Breast epithelium (tissue), 4 donors: Measurements from ENCODE around the gene CHRNE. TPM values are rescaled to one million over a fixed set of nuclear protein-coding genes. Genes with fewer than 3 reads are reported as not detected.
A peak's percentile ranks its signal among the peaks of the same experiment; 100 is the strongest.

Experiments
- DNase-seq, 2 donors: peaks; one replicate each; pipeline ENCODE4 v3.0.0-alpha.2; 2019; ENCODE audit warnings: low spot score in 2 of 2
- H3K27ac ChIP-seq, 2 donors: fragments of 200-600 bp; sonication (generic) in 1 of 2; one replicate each; pipeline ENCODE4 v1.5.1; 2016 to 2019; ENCODE audit warnings: mild to moderate bottlenecking in 1 of 2
- H3K27me3 ChIP-seq, 2 donors: fragments of 200-600 bp; sonication (generic) in 1 of 2; one replicate each; pipeline versions ENCODE4 v1.5.1 to v1.6.0; 2017 to 2019; ENCODE audit warnings: control low read depth in 1 of 2, mild to moderate bottlenecking in 1 of 2
- H3K36me3 ChIP-seq: fragments of 200-600 bp; one replicate; pipeline ENCODE4 v1.5.1; 2019
- H3K4me1 ChIP-seq, 2 donors: fragments of 200-600 bp; sonication (generic); one replicate each; pipeline ENCODE4 v1.5.1; 2016 to 2019; ENCODE audit warnings: control low read depth in 1 of 2
- H3K4me3 ChIP-seq, 3 donors: fragments of 200-600 bp; sonication (generic); 1 replicate in 2 of 3; 2 replicates in 1 of 3; pipeline ENCODE4 v1.5.1; 2016 to 2019; ENCODE audit warnings: mild to moderate bottlenecking in 3 of 3, moderate library complexity in 2 of 3
- H3K9me3 ChIP-seq, 2 donors: fragments of 200-600 bp; sonication (generic) in 1 of 2; one replicate each; pipeline ENCODE4 v1.5.1; 2016 to 2019; ENCODE audit warnings: control low read depth in 1 of 2
- POLR2A ChIP-seq: fragments of 450-650 bp; IDR thresholded peaks from one replicate; pipeline ENCODE4 v1.6.1; 2016; ENCODE audit warnings: antibody characterized with exemption, mild to moderate bottlenecking, moderate library complexity
- POLR2AphosphoS5 ChIP-seq, 3 donors: sonication (generic); formaldehyde crosslinking; IDR thresholded peaks; one replicate each; pipeline ENCODE4 v1.6.1; 2017; ENCODE audit warnings: antibody characterized with exemption in 3 of 3
- intact Hi-C: fragments of 100-400 bp; cut with DNase I; formaldehyde crosslinking; loops from one replicate; pipeline ENCODE4 v1.15.1; 2023; ENCODE audit warnings: low total_unique reads
- total RNA-seq, 3 donors: library from RNA; depleted of rRNA; stranded (reverse); fragments of >200 nt; gene quantifications; one replicate each; pipeline ENCODE4 v1.1.0, GENCODE V29; 2016
- TF ChIP-seq, protein P1 (sequence below), 3 donors: fragments of 450-650 bp; IDR thresholded peaks; one replicate each; pipeline ENCODE4 v1.5.1; 2016 to 2017; ENCODE audit warnings: antibody characterized with exemption in 3 of 3, mild to moderate bottlenecking in 3 of 3, moderate library complexity in 3 of 3

The CHRNE gene
- total RNA-seq, 3 donors from 2014 or later = 0.16 to 2.0 (median 0.73) TPM

GRCh38 chr17:4942760-4943508 is 40.0 kb upstream of the CHRNE start:
- no peak for DNase-seq
- intact Hi-C loops = loop anchor here (2.0 kb wide), 1 partner anchor 24 kb away; the partner anchor contains the start of gene SPAG7

DNA sequence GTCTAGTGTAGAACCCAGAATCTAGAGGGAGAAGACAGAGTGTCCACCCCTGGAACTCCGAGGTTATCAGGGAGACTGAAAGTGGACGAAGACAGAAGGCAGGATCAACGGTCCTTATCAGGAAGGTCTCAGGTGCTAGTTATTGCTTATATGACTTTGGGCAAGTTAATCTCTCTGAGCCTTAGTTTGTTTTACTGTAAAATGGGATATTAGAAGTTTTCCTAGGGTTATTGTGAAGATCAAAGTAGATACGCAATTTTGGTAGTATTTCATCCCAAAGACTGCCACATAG is 38.4 kb upstream of the CHRNE start:
- H3K36me3 ChIP-seq = no peaks in the 10 kb centered on the region
- H3K27ac ChIP-seq = peak overlapping the region; percentile 97

More at GRCh38 chr17:4942760-4943508, 40.0 kb upstream of the CHRNE start:
- Histone ChIP-seq H3K36me3 (no peaks in the 10 kb centered on the region), H3K27ac (peak overlapping the region in 1 of 2 donors; percentile 20), H3K27me3 (no peaks in the 10 kb centered on the region), H3K4me1 (peaks cover 25 to 47% of the 10 kb centered on the region in 2 donors), H3K9me3 (no peaks in the 10 kb centered on the region), H3K4me3 (no peak overlapping the region)
- TF ChIP-seq, protein P1, sequence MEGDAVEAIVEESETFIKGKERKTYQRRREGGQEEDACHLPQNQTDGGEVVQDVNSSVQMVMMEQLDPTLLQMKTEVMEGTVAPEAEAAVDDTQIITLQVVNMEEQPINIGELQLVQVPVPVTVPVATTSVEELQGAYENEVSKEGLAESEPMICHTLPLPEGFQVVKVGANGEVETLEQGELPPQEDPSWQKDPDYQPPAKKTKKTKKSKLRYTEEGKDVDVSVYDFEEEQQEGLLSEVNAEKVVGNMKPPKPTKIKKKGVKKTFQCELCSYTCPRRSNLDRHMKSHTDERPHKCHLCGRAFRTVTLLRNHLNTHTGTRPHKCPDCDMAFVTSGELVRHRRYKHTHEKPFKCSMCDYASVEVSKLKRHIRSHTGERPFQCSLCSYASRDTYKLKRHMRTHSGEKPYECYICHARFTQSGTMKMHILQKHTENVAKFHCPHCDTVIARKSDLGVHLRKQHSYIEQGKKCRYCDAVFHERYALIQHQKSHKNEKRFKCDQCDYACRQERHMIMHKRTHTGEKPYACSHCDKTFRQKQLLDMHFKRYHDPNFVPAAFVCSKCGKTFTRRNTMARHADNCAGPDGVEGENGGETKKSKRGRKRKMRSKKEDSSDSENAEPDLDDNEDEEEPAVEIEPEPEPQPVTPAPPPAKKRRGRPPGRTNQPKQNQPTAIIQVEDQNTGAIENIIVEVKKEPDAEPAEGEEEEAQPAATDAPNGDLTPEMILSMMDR (IDR thresholded peaks at IDR 0.05) = no peak
- TF ChIP-seq POLR2A (no peak), POLR2AphosphoS5 (IDR thresholded peaks at IDR 0.05) (no peak)

DNA sequence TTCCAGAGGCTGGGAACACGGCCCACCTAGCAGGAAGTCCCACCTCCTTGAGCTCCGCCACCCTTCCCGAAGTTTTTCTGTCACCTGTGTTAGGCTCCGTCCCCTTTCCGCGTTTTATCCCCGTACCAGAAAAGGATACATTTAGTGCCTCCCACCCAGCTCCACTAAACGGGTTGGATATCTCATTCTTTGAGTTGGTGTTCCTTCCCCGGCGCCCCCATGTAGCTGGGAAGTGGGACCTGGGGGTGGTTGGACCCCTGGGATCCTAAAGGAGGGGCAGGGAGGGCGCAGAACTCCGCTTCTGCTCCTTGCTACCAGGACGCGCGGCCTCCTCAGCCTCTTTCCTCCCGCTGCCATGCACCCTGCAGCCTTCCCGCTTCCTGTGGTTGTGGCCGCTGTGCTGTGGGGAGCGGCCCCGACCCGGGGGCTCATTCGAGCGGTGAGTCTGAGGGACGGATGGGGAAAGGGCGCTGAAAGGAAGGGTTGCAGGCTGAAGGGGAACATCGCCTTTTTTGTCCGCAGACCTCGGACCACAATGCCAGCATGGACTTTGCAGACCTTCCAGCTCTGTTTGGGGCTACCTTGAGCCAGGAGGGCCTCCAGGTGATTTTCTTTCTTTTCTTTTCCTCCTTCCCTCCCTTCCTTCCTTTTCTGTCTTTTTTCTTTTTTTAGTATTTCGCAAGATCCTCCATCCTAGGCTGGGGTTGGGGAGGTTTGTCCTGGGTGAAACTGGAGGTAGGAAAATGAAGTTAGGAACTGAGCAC is 37.8 kb upstream of the CHRNE start:
- H3K4me1 ChIP-seq = peaks cover 19 to 36% of the 10 kb centered on the region in 2 donors

More for the DNA sequence above, 38.4 kb upstream of the CHRNE start:
- peak overlapping the region; percentile 83 to 85 (median 83) for H3K4me3 ChIP-seq
- no peak for DNase-seq
- no peaks in the 10 kb centered on the region for H3K9me3 ChIP-seq
- H3K27me3 ChIP-seq = no peaks in the 10 kb centered on the region
- intact Hi-C loops = no loop called here
- TF ChIP-seq, protein P1 (IDR thresholded peaks at IDR 0.05) = no peak
- TF ChIP-seq POLR2A = no peak
- no peak for TF ChIP-seq POLR2AphosphoS5 (IDR thresholded peaks at IDR 0.05)
- H3K4me1 ChIP-seq = peaks cover 24 to 41% of the 10 kb centered on the region in 2 donors

GRCh38 chr17:4939796-4940554 is 37.1 kb upstream of the CHRNE start, which contains the start of the genes RNF167 and SLC25A11:
Gene RNF167, plus strand, starts transcription at chr17:4940268. Its CDS starts 642 bp downstream, at chr17:4940910.
Gene SLC25A11, minus strand, starts transcription at chr17:4940046. Its CDS starts 136 bp downstream, at chr17:4939910.
- peaks cover 17 to 29% of the 10 kb centered on the region in 2 donors for H3K4me1 ChIP-seq
- H3K9me3 ChIP-seq = no peaks in the 10 kb centered on the region
- DNase-seq = peak; percentile 95 to 97
- H3K27ac ChIP-seq = peak within 1 kb of the TSS; percentile 97
- H3K36me3 ChIP-seq = no peaks in the 10 kb centered on the region
- H3K4me3 ChIP-seq = peak within 1 kb of the TSS; percentile 83 to 85 (median 83)
- TF ChIP-seq POLR2A = no peak
- TF ChIP-seq, protein P1 (IDR thresholded peaks at IDR 0.05) = no peak
- peak; percentile 73 to 82 (median 76) for TF ChIP-seq POLR2AphosphoS5 (IDR thresholded peaks at IDR 0.05)
- H3K27me3 ChIP-seq = no peaks in the 10 kb centered on the region
- intact Hi-C loops = no loop called here

More for the DNA sequence above, 37.8 kb upstream of the CHRNE start:
- no peak for TF ChIP-seq POLR2AphosphoS5 (IDR thresholded peaks at IDR 0.05)
- intact Hi-C loops = no loop called here
- Histone ChIP-seq H3K27me3 (no peaks in the 10 kb centered on the region), H3K36me3 (no peaks in the 10 kb centered on the region), H3K27ac (peak overlapping the region; percentile 97), H3K9me3 (no peaks in the 10 kb centered on the region), H3K4me3 (peak overlapping the region; percentile 83 to 85 (median 83))
- DNase-seq = peak in 1 of 2 donors; percentile 72

GRCh38 chr17:4939546-4939795 is 36.6 kb upstream of the CHRNE start:
- DNase-seq = no peak
- no peak for TF ChIP-seq POLR2AphosphoS5 (IDR thresholded peaks at IDR 0.05)
- TF ChIP-seq POLR2A = no peak
- TF ChIP-seq, protein P1 (IDR thresholded peaks at IDR 0.05) = no peak
- Histone ChIP-seq H3K4me3 (peak overlapping the region; percentile 83 to 85 (median 83)), H3K9me3 (no peaks in the 10 kb centered on the region), H3K27me3 (no peaks in the 10 kb centered on the region), H3K36me3 (no peaks in the 10 kb centered on the region), H3K4me1 (peaks cover 17 to 26% of the 10 kb centered on the region in 2 donors), H3K27ac (peak overlapping the region; percentile 97)
- intact Hi-C loops = no loop called here
